CD4-positive, alpha-beta T cell treated with Interleukin-1 beta for 1 hour (primary cell): Measurements from ENCODE around the gene SUV39H1.
A peak's percentile ranks its signal among the peaks of the same experiment; 100 is the strongest.

Source experiments
- DNase-seq, 2 donors: peaks; one replicate each; pipeline ENCODE4 v3.0.0-alpha.2; 2020 to 2022

SUV39H1 gene

DNA sequence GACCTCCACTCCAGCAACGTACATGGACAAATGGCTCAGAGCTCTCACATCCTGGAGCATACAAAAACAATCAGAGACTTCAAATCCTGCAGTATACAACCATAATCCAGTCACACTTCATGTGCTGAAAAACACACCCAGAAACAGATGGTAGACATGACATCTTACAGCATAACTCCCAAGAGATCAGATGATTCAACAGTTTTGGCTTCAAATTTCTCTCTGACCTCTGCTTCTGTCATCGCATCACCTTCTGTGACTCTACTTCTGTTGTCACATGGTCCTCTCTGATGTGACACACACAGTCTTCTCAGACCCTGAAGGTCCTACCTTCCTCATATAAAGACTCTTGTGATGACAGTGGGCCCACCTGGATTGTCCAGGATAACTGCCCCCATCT lies 18.5 kb downstream of the SUV39H1 start:
- no peak for DNase-seq

DNA sequence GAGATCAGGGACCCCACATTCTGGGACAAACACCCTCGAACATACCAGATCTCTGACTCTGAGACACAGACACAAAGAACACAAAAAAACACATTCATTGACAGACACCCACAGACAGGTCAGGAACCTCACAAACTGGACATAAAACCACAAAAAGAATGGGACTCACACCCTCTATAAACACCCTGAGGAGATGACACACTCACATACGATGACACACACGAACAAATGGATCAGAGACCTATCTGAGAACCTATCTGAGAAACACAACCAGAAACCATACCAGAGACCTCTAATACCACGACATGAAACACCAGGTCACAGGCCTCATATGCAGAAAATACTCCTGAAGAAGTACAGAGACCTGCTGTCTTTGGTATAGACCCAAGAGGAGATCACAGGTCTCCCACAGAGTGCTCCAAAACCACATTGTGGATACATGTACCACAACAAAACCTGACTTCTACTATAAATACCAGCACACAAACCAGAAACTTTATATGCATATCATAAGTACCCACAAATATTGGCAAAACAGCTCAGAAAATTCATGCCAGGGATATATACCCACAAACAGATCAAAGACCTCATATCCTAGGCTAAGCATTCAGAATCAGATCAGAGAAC lies 19.5 kb downstream of the SUV39H1 start:
- no peak for DNase-seq

DNA sequence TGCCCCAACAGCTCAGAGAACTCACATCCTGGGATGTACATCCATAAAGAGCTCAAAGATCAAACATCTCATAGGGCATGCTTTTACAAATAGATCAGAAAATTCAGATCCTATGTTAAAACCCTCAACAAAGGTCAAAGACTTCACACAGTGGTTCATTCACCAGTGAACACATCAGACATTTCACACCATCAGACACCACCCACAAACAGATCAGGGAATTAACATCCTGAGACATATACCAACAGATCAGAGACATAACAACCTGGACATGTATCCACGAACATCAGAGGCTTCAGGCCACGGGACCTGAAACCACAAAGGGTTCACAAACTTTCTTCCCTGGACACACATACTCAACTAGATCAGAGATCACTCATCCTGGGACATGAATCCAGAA lies 23.4 kb downstream of the SUV39H1 start:
- DNase-seq = no peak

DNA sequence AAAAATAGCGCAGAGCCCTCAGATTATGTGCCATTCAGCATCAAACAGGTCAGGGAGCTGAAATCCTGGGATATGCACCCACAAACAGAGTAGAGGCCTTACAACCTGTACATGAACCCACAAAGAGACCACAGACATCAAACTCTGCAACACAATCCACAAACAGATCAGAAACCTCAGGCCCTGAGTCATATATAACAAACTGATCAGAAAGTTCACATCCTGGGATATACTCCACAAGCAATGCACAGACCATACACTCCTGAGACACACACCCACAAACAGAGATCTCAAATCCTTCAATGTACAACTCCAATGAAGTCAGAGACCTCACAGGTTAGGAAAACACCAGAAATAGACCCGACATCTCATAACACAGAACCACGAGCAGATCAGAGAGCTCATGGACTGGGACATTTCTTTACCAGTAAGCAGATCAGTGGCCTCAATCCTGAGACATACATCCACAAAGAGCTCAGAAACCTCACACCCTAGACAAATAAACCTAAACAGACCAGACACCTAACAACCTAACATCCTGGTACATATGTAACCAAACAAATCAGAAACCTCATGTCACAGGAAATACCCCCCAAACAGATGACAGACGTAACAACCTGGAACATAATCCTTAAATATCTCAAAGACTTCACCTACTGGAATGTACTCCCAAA lies 24.2 kb downstream of the SUV39H1 start:
- DNase-seq = no peak

DNA sequence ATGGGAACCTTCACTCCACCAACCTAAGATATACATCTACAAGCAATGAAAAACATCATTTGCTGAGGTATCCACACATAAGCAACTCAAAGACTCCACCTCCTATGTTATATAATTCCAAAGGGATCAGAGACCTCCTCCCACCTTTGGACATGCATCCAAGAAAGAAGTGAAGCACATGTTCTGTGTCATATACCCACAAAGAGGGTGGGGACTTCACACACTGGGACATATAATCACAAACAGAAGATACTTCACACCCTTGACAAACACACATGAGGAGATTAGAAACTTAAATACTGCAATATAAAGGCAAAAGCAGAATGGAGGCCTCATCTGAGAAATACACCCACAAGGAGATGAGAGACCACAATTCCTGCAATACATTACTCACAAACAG lies 25.4 kb downstream of the SUV39H1 start:
- no peak for DNase-seq

DNA sequence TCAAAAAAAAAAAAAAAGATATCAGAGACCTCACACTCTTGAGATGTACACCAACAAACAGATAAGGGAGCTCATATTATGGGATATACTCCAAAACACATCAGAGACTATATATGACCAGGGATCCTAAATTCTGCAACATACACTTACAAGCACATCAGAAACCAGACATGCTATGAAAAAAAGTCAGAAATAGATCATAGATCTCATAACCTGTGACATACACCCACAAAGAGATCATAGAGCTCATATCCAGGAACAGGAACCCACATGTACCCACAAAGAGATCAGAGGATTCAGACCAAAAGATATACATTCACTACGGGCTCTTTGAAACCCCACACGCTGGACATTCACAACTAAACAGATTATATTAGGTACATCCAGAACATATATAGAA lies 30.1 kb downstream of the SUV39H1 start:
- DNase-seq = no peak

DNA sequence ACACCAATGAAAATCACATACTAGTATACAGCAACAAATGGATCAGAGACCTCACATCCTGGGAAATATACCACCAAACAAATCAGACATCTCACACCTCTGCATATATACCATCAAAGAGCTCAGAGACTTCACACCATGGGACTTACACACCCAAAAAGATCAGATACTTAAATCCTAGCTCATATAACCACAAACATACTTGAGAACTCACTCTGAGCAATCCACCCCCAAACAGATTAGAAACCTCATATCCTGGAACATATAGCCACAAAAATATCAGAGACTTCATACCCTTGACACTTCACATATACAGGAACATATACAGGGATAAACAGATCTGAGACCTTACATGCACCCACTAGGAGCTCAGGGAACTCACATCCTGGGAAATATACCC lies 32.1 kb downstream of the SUV39H1 start:
- DNase-seq = no peak

DNA sequence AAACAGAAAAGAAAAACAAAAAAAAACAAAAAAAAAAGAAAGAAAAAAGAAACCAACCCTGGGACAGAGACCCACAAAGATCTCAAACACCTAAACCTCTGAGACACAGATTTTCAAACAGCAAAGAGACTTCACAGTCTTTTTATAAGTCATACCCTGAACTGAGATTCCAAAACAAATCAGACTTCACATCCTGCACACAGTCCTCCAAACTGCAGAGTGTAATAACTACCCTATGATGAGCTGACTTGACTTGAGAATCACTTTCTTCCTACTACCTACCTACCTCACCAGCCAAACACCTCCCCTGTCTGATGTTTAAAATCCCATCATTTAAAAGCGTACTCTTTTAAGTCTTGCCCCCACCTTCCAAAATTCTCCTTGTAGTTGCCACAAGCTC lies 39.8 kb downstream of the SUV39H1 start:
- no peak for DNase-seq

DNA sequence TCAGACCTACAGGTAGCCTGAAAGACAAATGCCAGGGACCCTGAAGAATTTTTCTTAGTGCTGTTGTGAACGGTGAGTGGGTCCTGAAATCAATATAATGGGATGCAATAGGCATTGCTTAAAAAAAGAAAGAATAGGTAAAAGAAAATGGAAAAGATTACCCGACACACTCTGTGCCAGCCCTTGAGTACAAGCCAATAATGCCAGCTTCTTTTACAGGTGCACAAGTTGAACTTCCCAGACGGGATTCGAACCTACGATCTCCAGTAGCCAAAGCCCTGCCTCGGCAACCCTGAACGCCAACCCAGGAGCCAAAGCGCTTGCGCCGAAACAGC lies 40.3 kb downstream of the SUV39H1 start:
- DNase-seq = no peak

DNA sequence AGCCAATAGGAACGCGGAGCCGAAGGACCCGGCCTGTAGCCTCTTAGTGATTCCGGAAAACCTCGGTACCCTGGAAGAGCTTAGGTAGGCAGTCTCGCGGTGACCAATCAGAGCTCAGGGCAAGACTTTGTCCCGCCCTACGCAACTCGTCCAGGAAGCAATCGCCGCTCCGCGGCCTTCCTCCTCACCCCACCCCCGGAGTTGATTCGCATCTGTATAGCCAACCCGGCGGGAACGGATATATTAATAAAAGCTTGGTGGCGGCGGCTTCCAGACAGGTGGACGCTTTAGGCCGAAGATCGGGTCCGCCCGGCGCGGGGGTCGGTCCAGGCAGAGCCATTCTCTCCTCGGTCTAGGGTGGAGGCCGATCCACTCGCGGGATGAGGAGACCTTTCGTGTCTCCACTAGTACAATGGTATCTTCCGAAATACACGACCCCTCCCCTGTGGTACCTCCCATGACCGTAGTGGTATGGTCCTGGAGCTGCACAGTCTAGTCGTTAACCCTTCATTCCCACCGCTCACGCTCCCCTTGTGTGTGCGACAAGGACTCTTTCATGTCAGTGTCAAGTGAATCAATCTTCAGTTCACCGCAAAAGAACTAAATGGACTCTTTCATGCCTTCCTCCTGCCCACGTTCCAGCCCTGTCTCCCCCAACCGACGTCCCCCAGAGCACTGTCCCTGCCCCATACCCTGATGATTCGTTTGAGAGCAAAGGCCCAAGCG lies 40.8 kb downstream of the SUV39H1 start:
- DNase-seq = peak; percentile 93 to 96

DNA sequence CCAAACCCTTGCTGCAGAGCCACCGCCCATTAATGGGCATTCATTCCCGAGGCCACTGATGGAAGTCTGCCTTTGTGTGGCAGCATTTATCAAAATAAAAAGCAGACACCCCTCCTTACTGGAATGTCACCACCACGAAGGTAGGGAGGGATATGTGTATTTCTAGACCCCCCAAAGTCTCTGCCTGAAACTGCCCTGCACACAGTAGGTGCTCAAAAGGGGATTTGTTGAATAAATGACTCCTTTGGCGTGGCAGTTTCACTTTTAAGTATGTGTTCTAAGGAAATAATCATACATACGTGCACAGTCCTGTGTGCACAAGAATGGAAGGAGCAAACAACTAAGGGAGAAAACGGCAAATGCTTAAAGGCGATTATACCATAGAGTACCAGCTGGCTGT lies 41.4 kb downstream of the SUV39H1 start:
- no peak for DNase-seq

DNA sequence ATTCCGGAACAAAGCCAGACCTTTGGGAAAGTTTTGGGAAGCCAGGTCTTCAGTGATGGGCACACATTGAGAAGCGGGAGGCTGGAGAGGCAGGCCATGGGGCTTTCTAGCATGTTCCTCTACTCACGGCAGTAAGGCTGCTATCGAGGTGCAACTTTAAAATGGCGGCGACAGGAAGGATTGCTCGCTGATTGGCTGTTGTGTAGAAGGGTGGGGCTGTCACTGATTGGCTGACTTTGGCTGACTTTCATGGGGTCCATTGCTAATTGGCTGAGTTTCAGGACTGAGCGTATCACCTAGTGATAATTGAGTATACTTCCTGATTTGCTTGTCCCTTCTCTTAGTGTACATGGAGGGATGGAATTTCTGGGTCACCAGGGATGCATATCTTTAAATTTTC lies 45.3 kb downstream of the SUV39H1 start:
- DNase-seq = no peak

DNA sequence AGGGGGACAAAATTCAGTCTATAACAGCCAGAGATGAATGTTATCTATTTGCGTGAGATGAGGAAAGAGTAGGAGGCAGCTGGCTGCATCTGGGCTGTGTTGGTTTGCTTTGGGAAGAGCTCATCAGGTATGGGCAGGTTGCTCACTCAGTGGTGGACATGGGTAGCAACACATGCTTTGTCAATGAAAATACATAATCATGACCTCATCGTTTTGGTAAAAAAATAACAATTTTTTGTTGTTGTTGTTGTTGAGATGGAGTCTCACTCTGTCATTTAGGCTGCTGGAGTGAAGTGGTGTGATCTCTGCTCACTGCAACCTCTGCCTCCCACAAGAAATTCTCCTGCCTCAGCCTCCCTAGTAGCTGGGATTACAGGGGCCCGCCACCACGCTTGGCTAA lies 48.7 kb downstream of the SUV39H1 start:
- no peak for DNase-seq

DNA sequence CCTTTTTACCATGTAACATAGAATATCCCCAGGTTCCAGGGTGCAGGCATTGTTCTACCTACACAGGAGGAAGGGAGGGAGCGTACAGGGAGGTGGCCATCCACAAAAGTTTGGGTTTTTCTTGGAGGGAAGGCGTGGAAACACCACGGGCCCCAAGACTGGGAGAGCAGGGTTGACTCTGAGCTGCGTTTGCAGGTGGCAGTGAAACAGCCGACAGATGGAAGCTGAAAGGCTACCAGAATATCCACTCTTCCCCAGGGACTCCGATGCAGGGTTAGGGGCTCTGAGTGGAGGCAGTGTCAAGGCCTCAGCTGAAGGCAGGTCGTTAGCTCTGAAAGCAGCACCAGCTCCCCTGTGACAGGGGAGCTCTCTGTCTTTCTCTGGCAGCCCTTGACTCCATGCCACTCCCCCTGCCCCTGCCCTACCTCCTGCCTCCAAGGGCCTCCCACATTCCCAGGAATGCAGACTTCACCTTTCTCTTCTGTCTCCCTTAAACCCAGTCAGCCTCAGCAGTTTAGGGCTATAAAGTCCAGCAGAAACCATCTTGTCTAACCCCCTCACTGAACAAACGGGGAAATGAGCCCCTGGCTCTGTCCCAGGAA lies 51.0 kb downstream of the SUV39H1 start:
- no peak for DNase-seq

DNA sequence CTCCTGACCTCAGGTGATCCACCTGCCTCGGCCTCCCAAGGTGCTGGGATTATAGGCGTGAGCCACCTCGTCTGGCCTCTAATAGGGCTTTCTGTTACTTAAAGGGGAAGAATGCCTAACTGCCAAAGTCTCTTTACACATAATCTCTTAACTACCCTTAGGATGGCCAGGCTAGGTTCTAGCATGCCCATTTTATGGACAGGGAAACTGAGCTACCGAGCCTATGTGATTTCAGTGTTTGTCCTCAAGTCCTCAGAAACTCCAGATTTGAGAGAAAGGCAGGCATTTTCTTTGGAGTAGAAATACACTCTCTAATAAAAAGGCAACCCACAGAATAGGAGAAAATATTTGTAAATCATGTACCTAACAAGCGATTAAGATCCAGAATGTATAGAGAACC lies 52.6 kb downstream of the SUV39H1 start:
- no peak for DNase-seq

DNA sequence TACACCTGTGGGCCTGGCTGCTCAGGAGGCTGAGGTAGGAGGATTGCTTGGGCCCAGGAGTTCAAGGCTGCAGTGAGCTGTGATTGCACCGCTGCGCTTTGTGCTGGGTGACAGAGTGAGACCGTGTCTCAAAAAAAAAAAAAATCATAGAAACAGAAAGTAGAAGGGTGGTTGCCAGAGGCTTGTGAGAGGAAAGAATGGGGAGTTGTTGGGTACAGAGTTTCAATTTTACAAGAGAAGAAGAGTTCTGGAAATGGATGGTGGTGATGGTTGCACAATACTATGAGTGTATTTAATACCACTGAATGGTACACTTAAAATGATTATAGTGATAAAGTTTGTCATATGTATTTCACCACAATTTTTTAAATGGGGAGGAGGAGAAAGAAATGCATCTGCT lies 54.8 kb downstream of the SUV39H1 start:
- DNase-seq = no peak

DNA sequence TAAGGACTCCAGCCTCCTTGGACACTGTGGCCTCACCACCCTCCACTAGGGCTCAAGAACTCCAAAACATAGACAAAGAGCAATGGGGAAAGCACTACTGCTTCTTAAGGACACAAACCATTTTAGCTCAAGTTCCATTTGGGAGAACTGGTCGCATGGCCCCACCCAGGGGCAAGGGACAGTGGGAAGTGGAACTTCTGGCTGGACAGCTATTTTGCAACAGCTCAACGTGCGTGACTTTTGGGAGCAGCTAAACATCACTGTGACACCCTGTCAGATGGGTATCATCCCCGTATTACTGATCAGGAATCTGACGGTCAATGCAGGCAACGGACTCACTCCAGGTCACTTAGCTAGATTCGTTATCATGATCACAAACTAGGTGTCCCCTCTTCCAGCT lies 56.0 kb downstream of the SUV39H1 start:
- DNase-seq = no peak

DNA sequence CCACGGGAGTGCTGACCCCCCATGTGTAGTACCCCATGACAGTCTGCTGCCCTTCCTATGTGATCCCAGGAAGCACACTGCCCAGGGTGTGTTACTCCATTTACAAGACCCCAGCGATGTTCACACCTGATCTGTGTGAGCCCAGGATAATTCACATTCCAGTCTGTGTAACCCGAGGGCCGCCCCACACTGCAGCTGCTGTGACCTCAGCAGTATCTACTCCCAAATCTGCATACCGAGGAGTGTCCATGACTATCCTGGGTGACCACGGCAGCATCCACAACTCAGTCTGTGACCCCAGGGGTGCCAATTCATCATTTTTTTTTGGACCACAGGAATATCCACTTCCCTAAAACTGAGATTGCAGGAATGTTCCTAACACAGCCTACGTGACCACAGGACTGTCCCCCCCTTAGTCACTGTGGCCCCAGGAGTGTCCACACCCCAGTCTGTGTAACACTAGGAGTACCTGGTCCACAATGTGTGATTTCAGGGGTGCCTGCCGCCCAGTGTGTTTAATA lies 57.2 kb downstream of the SUV39H1 start:
- DNase-seq = no peak

DNA sequence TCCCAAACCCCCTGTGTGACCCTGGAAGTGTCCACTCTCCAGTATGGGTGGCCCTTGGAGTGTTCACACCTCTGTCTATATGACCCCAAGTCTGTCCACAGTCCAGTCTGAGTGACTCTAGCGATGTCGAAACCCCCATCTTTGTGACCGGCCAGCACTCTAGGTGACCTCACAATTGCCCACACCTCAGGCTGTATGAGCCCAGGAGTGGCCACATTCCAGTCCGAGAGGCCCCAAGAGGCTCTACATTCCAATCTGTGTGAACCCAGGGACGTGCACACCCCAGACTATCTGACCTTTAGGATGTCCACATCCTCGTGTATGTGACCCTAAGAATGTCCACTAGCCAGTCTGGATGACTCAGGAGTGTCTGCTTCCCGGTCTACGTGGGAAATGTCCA lies 57.7 kb downstream of the SUV39H1 start:
- no peak for DNase-seq
